Esophagus muscularis mucosa (tissue), 4 donors: ENCODE results near the gene RALGDS. TPM values are rescaled to one million over a fixed set of nuclear protein-coding genes. Genes with fewer than 3 reads are reported as not detected.

ENCODE experiments used
- DNase-seq: peaks from one replicate; pipeline ENCODE4 v3.0.0-alpha.2; 2017; ENCODE audit errors: extremely low spot score
- H3K27ac ChIP-seq, 4 donors: fragments of 200-600 bp; sonication (generic); replicated peaks in 1 of 4; 1 replicate in 3 of 4; 2 replicates in 1 of 4; pipeline ENCODE4 v1.5.1; 2016 to 2019; ENCODE audit warnings: mild to moderate bottlenecking in 1 of 4
- H3K27me3 ChIP-seq, 4 donors: fragments of 200-600 bp; sonication (generic); one replicate each; pipeline versions ENCODE4 v1.5.1 to v1.6.0; 2016 to 2019
- H3K36me3 ChIP-seq, 4 donors: fragments of 200-600 bp; sonication (generic); one replicate each; pipeline ENCODE4 v1.5.1; 2016 to 2019
- H3K4me1 ChIP-seq, 4 donors: fragments of 200-600 bp; sonication (generic); one replicate each; pipeline ENCODE4 v1.5.1; 2016 to 2019
- H3K4me3 ChIP-seq, 4 donors: fragments of 200-600 bp; sonication (generic); 1 replicate in 2 of 4; 2 replicates in 2 of 4; pipeline ENCODE4 v1.5.1; 2016 to 2019; ENCODE audit warnings: mild to moderate bottlenecking in 4 of 4, moderate library complexity in 1 of 4
- H3K9me3 ChIP-seq, 4 donors: fragments of 200-600 bp; sonication (generic); 1 replicate in 3 of 4; 2 replicates in 1 of 4; pipeline ENCODE4 v1.5.1; 2016 to 2019
- CTCF ChIP-seq, 3 experiments: fragments of 200-600 bp in 2 of 3; fragments of 450-650 bp in 1 of 3; sonication (generic) in 2 of 3; IDR thresholded peaks; one replicate each; pipeline ENCODE4 v1.5.1; 2017 to 2019; ENCODE audit warnings: antibody characterized with exemption in 3 of 3, mild to moderate bottlenecking in 2 of 3, moderate library complexity in 1 of 3
- EP300 ChIP-seq: sonication (generic); formaldehyde crosslinking; IDR thresholded peaks from one replicate; pipeline ENCODE4 v1.6.1; 2017; ENCODE audit warnings: antibody characterized with exemption
- POLR2A ChIP-seq: fragments of 450-650 bp; IDR thresholded peaks from one replicate; pipeline ENCODE4 v1.6.1; 2017; ENCODE audit warnings: antibody characterized with exemption, moderate library complexity, mild to moderate bottlenecking, low read depth
- POLR2AphosphoS5 ChIP-seq, 2 donors: sonication (generic); formaldehyde crosslinking; IDR thresholded peaks; one replicate each; pipeline ENCODE4 v1.6.1; 2017; ENCODE audit warnings: antibody characterized with exemption in 2 of 2
- WGBS: methylation state at CpG from one replicate; pipeline ENCODE4 v1.1.5; 2018; 5-methylcytosine and 5-hydroxymethylcytosine counted together
- intact Hi-C: fragments of 100-400 bp; cut with DNase I; formaldehyde crosslinking; loops from one replicate; pipeline ENCODE4 v1.15.1; 2023
- total RNA-seq, 4 donors: library from RNA; depleted of rRNA; stranded (reverse); fragments of >200 nt; gene quantifications; one replicate each; pipeline versions ENCODE4 v1.1.0 to v1.2.1, GENCODE V29; 2016

RALGDS gene
- total RNA-seq, 4 donors from 2014 or later: 48.6 to 67.4 (median 54.8) TPM

GRCh38 chr9:133115604-133116345 is 5.3 kb downstream of the RALGDS start:
- Histone ChIP-seq H3K27ac (peak overlapping the region in 3 of 4 donors; percentile 75 to 81 (median 77)), H3K36me3 (peaks cover 0 to 14% (median 12%) of the 10 kb centered on the region in 4 donors), H3K9me3 (no peaks in the 10 kb centered on the region), H3K4me3 (no peak overlapping the region), H3K4me1 (peaks cover 88 to 94% (median 92%) of the 10 kb centered on the region in 4 donors), H3K27me3 (no peaks in the 10 kb centered on the region)
- WGBS: 84% methylated on average over 17 of the region's 32 CpGs
- intact Hi-C loops: no loop called here
- DNase-seq: no peak
- TF ChIP-seq EP300 (no peak), POLR2AphosphoS5 (IDR thresholded peaks at IDR 0.05) (no peak), POLR2A (no peak), CTCF (IDR thresholded peaks at IDR 0.05) (no peak)

DNA sequence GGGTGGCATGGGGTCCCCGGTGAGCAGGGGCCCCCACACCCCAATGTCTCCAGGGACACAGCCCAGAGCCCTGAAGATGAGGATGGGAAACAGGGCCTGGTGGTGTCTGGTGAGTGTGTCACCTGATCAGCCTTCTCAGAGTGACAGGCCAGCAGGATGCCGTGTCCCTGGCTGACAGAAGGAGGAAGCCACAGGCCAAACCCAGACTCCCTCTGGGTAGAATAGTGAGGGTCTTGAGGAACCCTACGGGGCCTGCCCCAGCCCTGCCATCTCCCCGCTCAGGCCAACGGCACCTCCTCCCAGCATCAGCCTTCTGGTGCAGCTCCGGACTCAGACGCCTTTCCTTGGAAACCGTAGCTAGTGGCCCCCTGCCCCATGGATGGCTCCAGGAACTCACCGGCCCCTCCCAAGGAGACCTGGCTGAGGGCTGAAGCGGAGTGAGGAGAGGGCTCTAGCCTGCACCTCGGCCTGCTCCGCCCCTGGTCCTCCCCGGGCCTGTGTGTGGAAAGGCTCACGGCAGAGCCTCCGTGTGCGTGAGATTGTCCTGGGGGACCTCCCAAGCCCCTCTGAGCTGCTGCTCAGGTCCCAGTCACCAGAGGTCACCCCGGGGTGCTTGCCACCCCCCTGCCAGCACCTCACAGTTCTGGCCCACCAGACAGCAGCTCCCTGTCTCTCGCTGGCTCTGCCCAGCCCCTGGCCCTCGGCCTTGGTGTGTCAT is 6.0 kb downstream of the RALGDS start:
- TF ChIP-seq POLR2AphosphoS5 (IDR thresholded peaks at IDR 0.05) (no peak), EP300 (no peak), CTCF (IDR thresholded peaks at IDR 0.05) (no peak), POLR2A (no peak)
- Histone ChIP-seq H3K9me3 (no peaks in the 10 kb centered on the region), H3K27me3 (no peaks in the 10 kb centered on the region), H3K4me1 (peaks cover 81 to 87% (median 84%) of the 10 kb centered on the region in 4 donors), H3K36me3 (peaks cover 2 to 22% (median 19%) of the 10 kb centered on the region in 4 donors), H3K4me3 (peak overlapping the region in 1 of 4 donors; percentile 19), H3K27ac (peak overlapping the region; percentile 75 to 81 (median 77))
- intact Hi-C loops: no loop called here
- 74% methylated on average over 10 of the region's 19 CpGs for WGBS
- DNase-seq: no peak

DNA sequence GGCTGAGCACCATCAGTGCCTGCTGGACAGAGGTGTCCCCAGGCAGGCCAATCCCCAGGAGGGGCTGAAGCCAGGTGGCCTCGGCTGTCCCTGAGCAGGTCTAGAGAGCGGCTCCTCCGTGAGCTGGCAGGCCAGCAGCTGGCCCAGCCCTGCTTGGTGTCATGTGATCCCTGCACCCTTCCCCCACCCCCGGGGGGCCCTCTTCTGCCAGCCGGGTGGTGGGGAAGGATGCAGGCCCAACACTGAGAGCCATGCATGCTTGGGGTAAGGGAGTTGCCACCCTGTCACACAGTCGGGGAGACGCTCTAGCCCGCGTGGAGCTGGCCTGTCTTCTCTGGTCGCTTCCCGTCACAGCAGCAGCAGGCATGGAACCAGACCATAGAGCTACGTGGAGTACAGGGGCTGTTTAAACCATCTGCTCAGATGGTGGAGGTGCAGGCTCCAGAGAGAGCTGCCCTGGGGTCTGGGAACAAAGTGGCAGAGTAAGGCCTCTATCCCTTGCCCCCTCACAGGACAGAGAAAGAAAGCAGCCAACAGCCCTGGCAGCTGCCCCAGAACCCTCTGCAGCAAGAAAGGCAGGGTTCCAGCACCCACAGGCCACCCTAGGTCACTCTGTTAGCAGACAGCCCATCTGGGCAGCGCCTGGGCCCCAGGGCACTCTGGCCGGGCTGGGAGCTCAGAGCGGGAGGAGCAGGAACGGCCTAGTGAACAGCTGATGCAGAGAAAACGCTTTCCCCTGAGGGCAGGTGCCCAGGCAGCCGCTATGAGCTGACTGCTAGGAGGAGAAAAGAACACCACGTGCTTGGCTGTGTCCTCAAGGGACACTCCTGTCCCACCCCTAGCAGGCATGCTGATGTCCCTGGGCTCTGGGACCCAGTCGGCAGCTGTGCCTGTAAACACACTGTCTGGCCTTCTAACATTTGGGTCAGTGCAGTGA is 6.8 kb downstream of the RALGDS start:
- Histone ChIP-seq H3K9me3 (no peaks in the 10 kb centered on the region), H3K4me1 (peaks cover 73 to 78% (median 76%) of the 10 kb centered on the region in 4 donors), H3K36me3 (peaks cover 10 to 30% (median 28%) of the 10 kb centered on the region in 4 donors), H3K4me3 (peak overlapping the region; percentile 10 to 19 (median 14)), H3K27me3 (no peaks in the 10 kb centered on the region), H3K27ac (peak overlapping the region; percentile 75 to 81 (median 77))
- intact Hi-C loops: no loop called here
- 42% methylated on average over 16 of the region's 20 CpGs for WGBS
- no peak for TF ChIP-seq EP300
- no peak for TF ChIP-seq POLR2AphosphoS5 (IDR thresholded peaks at IDR 0.05)
- TF ChIP-seq POLR2A: no peak
- TF ChIP-seq CTCF (IDR thresholded peaks at IDR 0.05): no peak
- DNase-seq: no peak

DNA sequence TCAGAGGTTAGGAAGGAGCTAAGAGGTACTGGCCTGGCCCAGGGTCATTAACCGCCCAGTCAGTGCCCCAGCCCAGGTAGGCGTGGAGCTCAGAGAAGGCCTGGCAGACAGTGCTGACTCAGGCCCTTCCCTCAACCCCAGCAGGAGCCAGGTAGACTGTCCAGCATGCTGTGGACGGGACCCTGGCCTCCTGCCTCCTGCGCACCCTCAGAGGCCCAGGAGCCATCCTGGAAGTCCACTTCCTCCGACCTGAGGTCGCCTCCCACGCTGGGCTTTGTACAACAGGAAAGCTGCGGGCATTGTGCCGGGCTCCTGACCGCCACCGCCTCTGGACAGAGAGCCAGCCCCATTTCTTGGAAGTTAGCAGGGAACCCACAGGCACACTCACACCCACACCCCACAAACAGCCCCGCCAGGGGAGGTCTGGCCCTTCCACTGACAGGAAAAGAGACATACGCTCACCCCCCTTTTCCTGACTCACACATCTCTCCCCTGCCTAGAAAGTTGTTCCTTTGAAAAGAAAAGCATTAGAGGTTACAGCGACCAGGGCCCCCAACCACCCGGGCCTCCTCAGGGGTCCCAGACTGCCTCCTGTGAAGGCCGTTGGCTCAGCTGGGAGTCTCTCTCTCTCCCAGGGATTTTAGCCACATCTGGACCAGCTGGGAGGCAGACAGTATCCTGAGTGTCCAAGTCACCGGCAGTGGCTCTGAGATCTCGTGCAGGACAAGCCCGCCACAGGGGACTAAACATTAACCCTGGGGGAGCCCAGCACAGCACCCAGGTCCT is 7.7 kb downstream of the RALGDS start:
- H3K9me3 ChIP-seq: no peaks in the 10 kb centered on the region
- 69% methylated on average over 7 of the region's 19 CpGs for WGBS
- H3K36me3 ChIP-seq: peaks cover 18 to 38% (median 36%) of the 10 kb centered on the region in 4 donors
- H3K4me3 ChIP-seq: peak overlapping the region; percentile 10 to 19 (median 14)
- peak overlapping the region; percentile 75 to 81 (median 77) for H3K27ac ChIP-seq
- no peaks in the 10 kb centered on the region for H3K27me3 ChIP-seq
- H3K4me1 ChIP-seq: peaks cover 64 to 70% (median 67%) of the 10 kb centered on the region in 4 donors
- intact Hi-C loops: no loop called here
- DNase-seq: no peak
- TF ChIP-seq POLR2AphosphoS5 (IDR thresholded peaks at IDR 0.05): peak; percentile 18 to 53
- TF ChIP-seq CTCF (IDR thresholded peaks at IDR 0.05): no peak
- TF ChIP-seq EP300: peak; percentile 34
- TF ChIP-seq POLR2A: no peak
